Lower lobe of right lung (tissue), 2 donors: ENCODE results near the gene PDZD4. TPM values are rescaled to one million over a fixed set of nuclear protein-coding genes. Genes with fewer than 3 reads are reported as not detected.

ENCODE experiments used
- ATAC-seq, 2 donors: fragments of 200-7000 bp; cut with Tn5 transposase; one replicate each; pipeline ENCODE4 v1.9.1; 2020 to 2022; ENCODE audit warnings: mild to moderate bottlenecking in 2 of 2, moderate library complexity in 2 of 2
- DNase-seq: peaks from one replicate; pipeline ENCODE4 v3.0.0-alpha.2; 2020
- H3K27ac ChIP-seq: fragments of 200-600 bp; one replicate; pipeline ENCODE4 v1.8.0; 2022
- H3K27me3 ChIP-seq: fragments of 200-600 bp; one replicate; pipeline ENCODE4 v1.8.0; 2022; ENCODE audit warnings: low read depth
- H3K36me3 ChIP-seq: fragments of 200-600 bp; one replicate; pipeline ENCODE4 v1.8.0; 2022; ENCODE audit warnings: mild to moderate bottlenecking
- H3K4me1 ChIP-seq: fragments of 200-600 bp; one replicate; pipeline ENCODE4 v1.8.0; 2022
- H3K4me3 ChIP-seq: fragments of 200-600 bp; one replicate; pipeline ENCODE4 v1.8.0; 2022; ENCODE audit warnings: mild to moderate bottlenecking
- H3K9me3 ChIP-seq: fragments of 200-600 bp; one replicate; pipeline ENCODE4 v1.8.0; 2022
- intact Hi-C: fragments of 100-400 bp; cut with DNase I; formaldehyde crosslinking; loops from one replicate; pipeline ENCODE4 v1.11.0; 2022
- total RNA-seq: library from RNA; stranded (reverse); fragmentation: NEBNext Ultra II Directional; extraction: Animal tissue kit (Norgen Biotek cat#: 25700); gene quantifications from one replicate; pipeline ENCODE4 v1.2.1, GENCODE V29; 2021
- TF ChIP-seq, protein P1 (sequence below): fragments of 200-600 bp; IDR thresholded peaks from one replicate; pipeline ENCODE4 v1.8.0; 2022; ENCODE audit warnings: antibody characterized with exemption, mild to moderate bottlenecking
- donor health status: DM: no; HTN: yes; CAD: no; lungs with severe emphysema.

The PDZD4 gene
- total RNA-seq, 1 donor from 2014 or later, result 8.5 TPM

GRCh38 chrX:153865321-153865580 lies 34.9 kb upstream of the PDZD4 start:
- DNase-seq (no peak), ATAC-seq (no peak)
- Histone ChIP-seq H3K9me3 (no peaks in the 10 kb centered on the region), H3K27ac (no peak overlapping the region), H3K4me1 (no peaks in the 10 kb centered on the region), H3K4me3 (no peak overlapping the region), H3K27me3 (no peaks in the 10 kb centered on the region), H3K36me3 (no peaks in the 10 kb centered on the region)
- intact Hi-C loops, result no loop called here
- TF ChIP-seq, protein P1, sequence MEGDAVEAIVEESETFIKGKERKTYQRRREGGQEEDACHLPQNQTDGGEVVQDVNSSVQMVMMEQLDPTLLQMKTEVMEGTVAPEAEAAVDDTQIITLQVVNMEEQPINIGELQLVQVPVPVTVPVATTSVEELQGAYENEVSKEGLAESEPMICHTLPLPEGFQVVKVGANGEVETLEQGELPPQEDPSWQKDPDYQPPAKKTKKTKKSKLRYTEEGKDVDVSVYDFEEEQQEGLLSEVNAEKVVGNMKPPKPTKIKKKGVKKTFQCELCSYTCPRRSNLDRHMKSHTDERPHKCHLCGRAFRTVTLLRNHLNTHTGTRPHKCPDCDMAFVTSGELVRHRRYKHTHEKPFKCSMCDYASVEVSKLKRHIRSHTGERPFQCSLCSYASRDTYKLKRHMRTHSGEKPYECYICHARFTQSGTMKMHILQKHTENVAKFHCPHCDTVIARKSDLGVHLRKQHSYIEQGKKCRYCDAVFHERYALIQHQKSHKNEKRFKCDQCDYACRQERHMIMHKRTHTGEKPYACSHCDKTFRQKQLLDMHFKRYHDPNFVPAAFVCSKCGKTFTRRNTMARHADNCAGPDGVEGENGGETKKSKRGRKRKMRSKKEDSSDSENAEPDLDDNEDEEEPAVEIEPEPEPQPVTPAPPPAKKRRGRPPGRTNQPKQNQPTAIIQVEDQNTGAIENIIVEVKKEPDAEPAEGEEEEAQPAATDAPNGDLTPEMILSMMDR, result no peak

DNA sequence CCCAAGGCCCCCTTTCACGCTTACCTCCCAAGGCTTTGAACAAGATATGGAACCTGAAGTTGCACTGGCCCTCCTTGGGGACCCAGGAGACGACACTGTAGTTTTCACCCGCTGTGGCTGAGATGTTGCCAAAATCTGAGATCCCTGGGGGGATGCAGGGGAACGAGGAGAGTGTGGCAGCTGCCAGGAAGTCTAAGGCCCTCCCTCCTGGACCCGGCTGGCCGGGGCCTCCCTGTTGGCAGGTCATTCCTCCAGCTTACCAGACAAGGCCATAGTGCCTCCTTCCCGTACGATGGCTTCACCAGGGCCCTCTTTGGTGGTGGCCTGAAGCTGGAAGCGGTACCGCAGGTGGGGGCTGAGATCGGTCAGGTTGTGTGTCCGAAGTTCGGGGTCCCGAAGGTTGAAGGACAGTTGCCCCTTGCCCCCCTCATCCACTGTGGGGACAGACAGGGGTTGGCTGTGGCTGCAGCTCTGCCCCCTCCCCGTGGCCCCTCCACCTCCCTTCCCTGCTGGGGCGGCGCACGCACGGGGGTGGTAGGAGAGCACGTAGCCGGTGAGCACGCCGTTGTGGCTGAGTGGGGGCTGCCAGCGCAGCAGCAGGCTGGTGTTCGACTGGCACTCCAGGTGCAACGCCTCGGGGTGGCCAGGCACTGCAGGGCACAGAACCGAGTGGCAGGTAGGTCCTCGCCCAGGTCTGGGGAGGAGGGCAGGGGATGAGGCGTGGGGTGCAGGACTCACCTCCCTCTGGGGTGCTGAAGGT lies 34.4 kb upstream of the PDZD4 start:
- intact Hi-C loops, result no loop called here
- no peaks in the 10 kb centered on the region for H3K27me3 ChIP-seq
- H3K9me3 ChIP-seq, result no peaks in the 10 kb centered on the region
- no peaks in the 10 kb centered on the region for H3K36me3 ChIP-seq
- DNase-seq, result no peak
- no peaks in the 10 kb centered on the region for H3K4me1 ChIP-seq
- TF ChIP-seq, protein P1, result no peak
- ATAC-seq, result no peak
- no peak overlapping the region for H3K4me3 ChIP-seq
- H3K27ac ChIP-seq, result no peak overlapping the region

- ATAC-seq, result no peak
- H3K4me1 ChIP-seq, result no peaks in the 10 kb centered on the region
- no peak overlapping the region for H3K4me3 ChIP-seq
- DNase-seq, result no peak
- no peaks in the 10 kb centered on the region for H3K9me3 ChIP-seq
- H3K27me3 ChIP-seq, result no peaks in the 10 kb centered on the region
- H3K36me3 ChIP-seq, result no peaks in the 10 kb centered on the region
- TF ChIP-seq, protein P1, result no peak
- intact Hi-C loops, result no loop called here
- H3K27ac ChIP-seq, result no peak overlapping the region
Measured at GRCh38 chrX:153864101-153864500, 33.8 kb upstream of the PDZD4 start.

DNA sequence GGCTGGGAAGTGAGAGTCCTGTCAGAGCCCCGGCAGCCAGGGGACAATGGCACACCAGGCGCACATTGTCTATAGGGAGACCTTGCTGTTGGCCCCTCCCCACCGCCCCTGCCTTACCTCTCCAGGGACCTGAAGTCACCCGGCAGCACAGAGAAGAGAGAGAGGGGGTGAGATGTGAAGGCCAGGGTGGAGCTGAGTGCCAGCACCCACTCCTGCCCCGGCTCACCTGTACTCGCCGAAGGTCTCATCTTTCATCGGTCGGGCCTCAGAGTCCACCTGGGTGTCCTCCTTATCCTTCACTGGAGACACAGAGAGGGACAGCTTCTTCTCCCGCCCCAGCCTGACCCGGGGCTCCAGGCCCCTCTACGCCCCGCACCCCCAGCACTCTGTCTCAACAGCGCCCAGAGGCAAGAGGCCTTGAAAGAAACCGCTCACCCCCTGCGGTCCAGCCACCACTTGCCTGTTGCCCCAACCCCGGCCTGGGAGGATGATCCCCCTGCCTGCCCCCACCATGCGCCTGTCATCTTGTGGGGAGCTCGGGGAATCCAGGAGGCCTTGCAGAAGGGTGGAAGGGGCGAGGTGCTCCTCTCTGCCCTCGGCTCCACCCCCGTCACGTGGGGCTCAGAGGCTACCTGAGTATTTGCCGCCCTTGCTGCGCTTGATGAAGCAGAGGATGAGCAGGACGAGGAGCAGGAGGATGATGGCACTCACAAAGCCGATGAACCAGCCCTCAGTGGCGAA lies 33.1 kb upstream of the PDZD4 start:
- Histone ChIP-seq H3K27ac (no peak overlapping the region), H3K27me3 (no peaks in the 10 kb centered on the region), H3K36me3 (no peaks in the 10 kb centered on the region), H3K4me1 (no peaks in the 10 kb centered on the region), H3K9me3 (no peaks in the 10 kb centered on the region), H3K4me3 (no peak overlapping the region)
- intact Hi-C loops, result no loop called here
- ATAC-seq (no peak), DNase-seq (no peak)
- TF ChIP-seq, protein P1, result no peak

DNA sequence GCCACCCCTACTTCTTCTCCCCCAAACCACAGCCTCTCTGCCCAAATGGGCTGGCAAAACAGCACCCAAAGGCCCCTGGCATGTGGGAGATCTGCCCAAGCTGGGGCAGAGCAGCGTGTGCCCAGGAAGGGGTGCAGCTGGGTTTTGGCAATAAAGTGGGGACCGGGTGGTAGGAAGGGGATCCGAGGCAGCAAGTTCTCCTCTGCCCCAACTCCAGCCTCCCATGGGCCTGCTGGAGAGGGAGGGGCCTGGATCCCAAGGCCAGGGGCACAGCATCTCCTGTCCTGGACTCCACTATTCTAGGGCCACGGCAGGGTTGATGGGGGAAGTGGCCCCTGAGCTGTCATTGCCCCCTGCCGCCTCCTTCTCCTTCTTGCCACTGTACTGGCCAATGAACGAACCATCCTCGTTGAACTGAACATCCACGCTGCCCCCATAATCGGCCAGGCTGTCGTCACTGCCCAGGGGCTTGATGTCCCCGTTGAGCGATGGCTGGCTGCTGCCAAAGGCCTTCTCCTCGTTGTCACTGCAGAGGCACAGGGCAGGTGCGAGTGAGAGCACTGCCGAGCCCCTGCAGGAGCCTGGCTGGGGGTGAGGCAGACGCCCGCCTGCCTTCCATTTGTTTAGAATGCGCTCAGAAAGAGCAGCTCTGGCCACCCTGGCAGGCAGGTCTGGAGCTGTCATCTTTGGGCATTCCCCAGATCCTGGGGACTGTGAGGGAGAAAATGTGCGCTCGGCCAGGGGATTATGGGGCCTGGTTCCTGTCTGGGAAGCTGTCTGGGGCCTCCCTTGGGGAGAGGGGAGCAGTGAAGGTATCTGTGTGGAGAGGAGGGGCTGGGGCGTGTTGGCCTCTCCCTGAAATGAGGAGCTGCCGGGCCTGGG lies 32.3 kb upstream of the PDZD4 start:
- no peaks in the 10 kb centered on the region for H3K27me3 ChIP-seq
- no peak for ATAC-seq

More for the DNA sequence above, 32.3 kb upstream of the PDZD4 start:
- H3K9me3 ChIP-seq, result no peaks in the 10 kb centered on the region
- TF ChIP-seq, protein P1, result no peak
- no peak overlapping the region for H3K4me3 ChIP-seq
- intact Hi-C loops, result no loop called here
- H3K4me1 ChIP-seq, result no peaks in the 10 kb centered on the region
- no peaks in the 10 kb centered on the region for H3K36me3 ChIP-seq
- no peak overlapping the region for H3K27ac ChIP-seq
- DNase-seq, result no peak
